NCI-H460 (cell line): Measurements from ENCODE around the gene GGT7. TPM values are rescaled to one million over a fixed set of nuclear protein-coding genes. Genes with fewer than 3 reads are reported as not detected.

Experiments used
- DNase-seq: peaks from one replicate; pipeline ENCODE4 v3.0.0-alpha.2; 2016; ENCODE audit warnings: low read depth; ENCODE audit errors: extremely low read depth
- total RNA-seq: library from RNA; depleted of rRNA; stranded (reverse); fragments of >200 nt; shearing (Covaris generic); gene quantifications from 2 replicates; pipeline ENCODE4 v1.2.3, GENCODE V29; 2014; rRNA removed

Gene GGT7
- total RNA-seq, 1 experiment from 2014 or later: 3.9 TPM

GRCh38 chr20:34797012-34797995 is 75.4 kb downstream of the GGT7 start:
- DNase-seq: no peak

Other genes with a start within 250 kb of the GGT7 start
- gene PIGU, start 195.8 kb downstream of the GGT7 start, total RNA-seq: 34.9 and 38.3 TPM in 2 replicates
- 2.2 and 2.4 TPM in 2 replicates for gene TP53INP2, start 168.5 kb downstream of the GGT7 start, total RNA-seq
- 10.1 and 11.2 TPM in 2 replicates for gene NCOA6, start 47.2 kb downstream of the GGT7 start, total RNA-seq
- 33.3 and 36.3 TPM in 2 replicates for gene ACSS2, start 3.8 kb upstream of the GGT7 start, total RNA-seq
- 97.8 and 100.0 TPM in 2 replicates for gene GSS, start 83.0 kb upstream of the GGT7 start, total RNA-seq
- gene MYH7B, start 83.0 kb upstream of the GGT7 start, total RNA-seq: 0.05 and 0.49 TPM in 2 replicates
- gene TRPC4AP, start 220.0 kb upstream of the GGT7 start, total RNA-seq: 43.3 and 49.5 TPM in 2 replicates